ENCODE measurements around the gene NXPE4. TPM values are rescaled to one million over a fixed set of nuclear protein-coding genes. Genes with fewer than 3 reads are reported as not detected.
"Not testable (repeated sequence)": the region's sequence is repeated elsewhere in the genome, so short reads cannot be mapped to it uniquely, and the experiment has no call there.

NXPE4 gene
- total and polyA plus RNA-seq, 9 of the 15 experiments (the other 6 are each of a cell fraction or from before 2014, with no cell fraction given) = not detected

GRCh38 chr11:114631445-114631965, 35.9 kb upstream of the NXPE4 start:
- H4K20me1 ChIP-seq (replicated peaks; ENCODE audit: control insufficient read depth, insufficient read depth, low read length); H3K79me2 ChIP-seq (ENCODE audit: control insufficient read depth, insufficient read depth, low read length); H3K36me3 ChIP-seq (ENCODE audit: control insufficient read depth, insufficient read depth, low read length); H3K4me3 ChIP-seq; H3K9me1 ChIP-seq (ENCODE audit: control insufficient read depth, insufficient read depth, low read length); H3K9ac ChIP-seq (ENCODE audit: insufficient read depth in 1 of 2, low read depth in 2 of 2, low read length in 2 of 2); H3K4me2 ChIP-seq (ENCODE audit: insufficient read depth, low read length); H3K9me3 ChIP-seq (replicated peaks; ENCODE audit: control insufficient read depth, insufficient read depth, low read depth, low read length); CTCF ChIA-PET (ENCODE audit: low intra/inter-chr PET ratio); ATAC-seq; FAIRE-seq; H3K4me1 ChIP-seq (replicated peaks in 1 of 2; ENCODE audit: control insufficient read depth in 2 of 2, insufficient read depth in 2 of 2, low read length in 2 of 2); H3K27ac ChIP-seq (ENCODE audit: extremely low read depth, low read depth, low read length); intact Hi-C loops (cut with micrococcal nuclease); DNase-seq (ENCODE audit: extremely low read depth in 1 of 4, low spot score in 3 of 4); in situ Hi-C loops (cut with MboI); H2AFZ ChIP-seq (ENCODE audit: low read depth, low read length); H3K27me3 ChIP-seq (ENCODE audit: control insufficient read depth in 2 of 2, insufficient read depth in 2 of 2, low read length in 2 of 2); BruUV-seq (replicated peaks); TF ChIP-seq CEBPG (CRISPR knock-in tag; IDR thresholded peaks at IDR 0.05): not testable (repeated sequence)
- POLR2A ChIA-PET = interaction anchor here (0.6 kb wide), 1 partner anchor 58 kb away, joined by 3 read pairs; no protein-coding TSS in a partner anchor
- 19% methylated on average over 13 of the region's 13 CpGs for WGBS (ENCODE audit: insufficient coverage, low coverage, missing lambda C conversion rate)
- TF ChIP-seq CEBPG (tag; conservative IDR thresholded peaks at IDR 0.05 in 1 of 2, IDR thresholded peaks at IDR 0.05 in 1 of 2) = 0 out of 4 replicates have a peak, but pooled peaks of 1 of the 2 experiments have one; percentile 17

- POLR2A ChIA-PET = no interaction called here
- in situ Hi-C loops (cut with MboI) = no loop called here
- DNase-seq (ENCODE audit: extremely low read depth in 1 of 4, low spot score in 3 of 4) = no peak
- Histone ChIP-seq H3K27me3 (ENCODE audit: control insufficient read depth in 2 of 2, insufficient read depth in 2 of 2, low read length in 2 of 2) (no peaks in the 10 kb centered on the region), H3K79me2 (ENCODE audit: control insufficient read depth, insufficient read depth, low read length) (no peaks in the 10 kb centered on the region), H3K9me1 (ENCODE audit: control insufficient read depth, insufficient read depth, low read length) (no peaks in the 10 kb centered on the region), H2AFZ (ENCODE audit: low read depth, low read length) (no peak overlapping the region), H3K4me3 (no peak overlapping the region), H3K4me2 (ENCODE audit: insufficient read depth, low read length) (no peak overlapping the region), H3K9ac (ENCODE audit: insufficient read depth in 1 of 2, low read depth in 2 of 2, low read length in 2 of 2) (no peak overlapping the region), H3K4me1 (replicated peaks in 1 of 2; ENCODE audit: control insufficient read depth in 2 of 2, insufficient read depth in 2 of 2, low read length in 2 of 2) (no peaks in the 10 kb centered on the region), H3K9me3 (replicated peaks; ENCODE audit: control insufficient read depth, insufficient read depth, low read depth, low read length) (no peaks in the 10 kb centered on the region; the same call in 1 of the 2 replicates), H3K36me3 (ENCODE audit: control insufficient read depth, insufficient read depth, low read length) (no peaks in the 10 kb centered on the region), H4K20me1 (replicated peaks; ENCODE audit: control insufficient read depth, insufficient read depth, low read length) (no peaks in the 10 kb centered on the region), H3K27ac (ENCODE audit: extremely low read depth, low read depth, low read length) (no peak overlapping the region)
- TF ChIP-seq ZNF318 (IDR thresholded peaks at IDR 0.05; ENCODE audit: borderline replicate concordance in 1 of 2, low read depth in 1 of 2) (no peak), ZNF197 (CRISPR knock-in tag; IDR thresholded peaks at IDR 0.05; ENCODE audit: low read depth) (no peak), ZNF165 (CRISPR knock-in tag; IDR thresholded peaks at IDR 0.05; ENCODE audit: borderline replicate concordance) (no peak)
- WGBS (ENCODE audit: insufficient coverage, low coverage, missing lambda C conversion rate) = under 1% methylated on average over 7 of the region's 7 CpGs
- intact Hi-C loops (cut with micrococcal nuclease) = no loop called here
- CTCF ChIA-PET (ENCODE audit: low intra/inter-chr PET ratio) = no interaction called here
- ATAC-seq = no peak
- BruUV-seq (replicated peaks) = no TSS peak
- no peak for FAIRE-seq
These were observed 29.7 kb upstream of the NXPE4 start for GRCh38 chr11:114625294-114625693.

Data from K562 (cell line).